ENCODE data around the gene PRR23E. TPM values are rescaled to one million over a fixed set of nuclear protein-coding genes. Genes with fewer than 3 reads are reported as not detected.

PRR23E gene
- total RNA-seq, 1 experiment from 2014 or later: not detected

DNA sequence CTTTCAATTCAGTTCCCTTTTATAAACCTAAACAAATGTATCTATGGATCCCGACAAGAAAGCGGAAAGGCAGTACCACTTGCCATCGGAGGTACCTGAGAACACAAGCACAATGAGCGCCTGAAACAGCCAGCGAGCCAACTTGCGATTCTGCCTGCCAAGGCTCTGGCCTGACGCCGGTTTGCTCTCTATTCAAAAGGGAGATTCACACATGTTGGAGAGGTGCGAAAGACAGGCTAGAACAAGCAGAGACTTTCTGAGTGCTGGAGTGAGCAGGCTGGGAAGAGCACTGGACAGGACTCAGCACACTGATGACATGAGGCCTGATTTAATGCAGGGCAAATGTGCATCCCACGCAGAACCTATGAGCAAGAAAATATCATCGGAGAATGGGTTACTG is 17.7 kb upstream of the PRR23E start:
- no peaks in the 10 kb centered on the region for H3K4me1 ChIP-seq (ENCODE audit: control insufficient read depth, insufficient read depth, low read length)
- DNase-seq (ENCODE audit: low read depth, low spot score) (no peak), ATAC-seq (no peak)
- CTCF ChIA-PET: no interaction called here
- POLR2A ChIA-PET: no interaction called here
- intact Hi-C loops (cut with micrococcal nuclease; ENCODE audit: unreplicated experiment): no loop called here
- no peaks in the 10 kb centered on the region for H3K9me3 ChIP-seq (ENCODE audit: control insufficient read depth, insufficient read depth, low read depth, low read length)
- no peak overlapping the region for H3K27ac ChIP-seq (ENCODE audit: low read length)
- 0 out of 2 replicates have a peak, but pooled peaks cover 3% of the 10 kb centered on the region for H3K27me3 ChIP-seq (ENCODE audit: control insufficient read depth, insufficient read depth, low read length)
- no peak overlapping the region for H3K4me3 ChIP-seq (ENCODE audit: low read depth in 2 of 2, low read length in 2 of 2)
- in situ Hi-C loops (cut with HindIII; ENCODE audit: low pct_unique_long_range_greater_than_20kb, low sequenced_read_pairs): no loop called here
- no TSS peak for BruUV-seq (replicated peaks)
- H3K36me3 ChIP-seq (ENCODE audit: control insufficient read depth, insufficient read depth, low read length): no peaks in the 10 kb centered on the region
- TF ChIP-seq, protein P1, sequence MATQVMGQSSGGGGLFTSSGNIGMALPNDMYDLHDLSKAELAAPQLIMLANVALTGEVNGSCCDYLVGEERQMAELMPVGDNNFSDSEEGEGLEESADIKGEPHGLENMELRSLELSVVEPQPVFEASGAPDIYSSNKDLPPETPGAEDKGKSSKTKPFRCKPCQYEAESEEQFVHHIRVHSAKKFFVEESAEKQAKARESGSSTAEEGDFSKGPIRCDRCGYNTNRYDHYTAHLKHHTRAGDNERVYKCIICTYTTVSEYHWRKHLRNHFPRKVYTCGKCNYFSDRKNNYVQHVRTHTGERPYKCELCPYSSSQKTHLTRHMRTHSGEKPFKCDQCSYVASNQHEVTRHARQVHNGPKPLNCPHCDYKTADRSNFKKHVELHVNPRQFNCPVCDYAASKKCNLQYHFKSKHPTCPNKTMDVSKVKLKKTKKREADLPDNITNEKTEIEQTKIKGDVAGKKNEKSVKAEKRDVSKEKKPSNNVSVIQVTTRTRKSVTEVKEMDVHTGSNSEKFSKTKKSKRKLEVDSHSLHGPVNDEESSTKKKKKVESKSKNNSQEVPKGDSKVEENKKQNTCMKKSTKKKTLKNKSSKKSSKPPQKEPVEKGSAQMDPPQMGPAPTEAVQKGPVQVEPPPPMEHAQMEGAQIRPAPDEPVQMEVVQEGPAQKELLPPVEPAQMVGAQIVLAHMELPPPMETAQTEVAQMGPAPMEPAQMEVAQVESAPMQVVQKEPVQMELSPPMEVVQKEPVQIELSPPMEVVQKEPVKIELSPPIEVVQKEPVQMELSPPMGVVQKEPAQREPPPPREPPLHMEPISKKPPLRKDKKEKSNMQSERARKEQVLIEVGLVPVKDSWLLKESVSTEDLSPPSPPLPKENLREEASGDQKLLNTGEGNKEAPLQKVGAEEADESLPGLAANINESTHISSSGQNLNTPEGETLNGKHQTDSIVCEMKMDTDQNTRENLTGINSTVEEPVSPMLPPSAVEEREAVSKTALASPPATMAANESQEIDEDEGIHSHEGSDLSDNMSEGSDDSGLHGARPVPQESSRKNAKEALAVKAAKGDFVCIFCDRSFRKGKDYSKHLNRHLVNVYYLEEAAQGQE (IDR thresholded peaks at IDR 0.05; ENCODE audit: insufficient read depth in 1 of 2, low read depth in 2 of 2, low read length in 1 of 2): no peak
- TF ChIP-seq, protein P2, sequence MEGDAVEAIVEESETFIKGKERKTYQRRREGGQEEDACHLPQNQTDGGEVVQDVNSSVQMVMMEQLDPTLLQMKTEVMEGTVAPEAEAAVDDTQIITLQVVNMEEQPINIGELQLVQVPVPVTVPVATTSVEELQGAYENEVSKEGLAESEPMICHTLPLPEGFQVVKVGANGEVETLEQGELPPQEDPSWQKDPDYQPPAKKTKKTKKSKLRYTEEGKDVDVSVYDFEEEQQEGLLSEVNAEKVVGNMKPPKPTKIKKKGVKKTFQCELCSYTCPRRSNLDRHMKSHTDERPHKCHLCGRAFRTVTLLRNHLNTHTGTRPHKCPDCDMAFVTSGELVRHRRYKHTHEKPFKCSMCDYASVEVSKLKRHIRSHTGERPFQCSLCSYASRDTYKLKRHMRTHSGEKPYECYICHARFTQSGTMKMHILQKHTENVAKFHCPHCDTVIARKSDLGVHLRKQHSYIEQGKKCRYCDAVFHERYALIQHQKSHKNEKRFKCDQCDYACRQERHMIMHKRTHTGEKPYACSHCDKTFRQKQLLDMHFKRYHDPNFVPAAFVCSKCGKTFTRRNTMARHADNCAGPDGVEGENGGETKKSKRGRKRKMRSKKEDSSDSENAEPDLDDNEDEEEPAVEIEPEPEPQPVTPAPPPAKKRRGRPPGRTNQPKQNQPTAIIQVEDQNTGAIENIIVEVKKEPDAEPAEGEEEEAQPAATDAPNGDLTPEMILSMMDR (IDR thresholded peaks at IDR 0.05): no peak
- TF ChIP-seq POLR2AphosphoS5 (IDR thresholded peaks at IDR 0.05; ENCODE audit: low read depth, low read length) (no peak), TCF7L2 (IDR thresholded peaks at IDR 0.05; ENCODE audit: low read depth, low read length) (no peak), SIN3A (IDR thresholded peaks at IDR 0.05; ENCODE audit: borderline replicate concordance, insufficient read depth, low read depth, low read length) (no peak)

DNA sequence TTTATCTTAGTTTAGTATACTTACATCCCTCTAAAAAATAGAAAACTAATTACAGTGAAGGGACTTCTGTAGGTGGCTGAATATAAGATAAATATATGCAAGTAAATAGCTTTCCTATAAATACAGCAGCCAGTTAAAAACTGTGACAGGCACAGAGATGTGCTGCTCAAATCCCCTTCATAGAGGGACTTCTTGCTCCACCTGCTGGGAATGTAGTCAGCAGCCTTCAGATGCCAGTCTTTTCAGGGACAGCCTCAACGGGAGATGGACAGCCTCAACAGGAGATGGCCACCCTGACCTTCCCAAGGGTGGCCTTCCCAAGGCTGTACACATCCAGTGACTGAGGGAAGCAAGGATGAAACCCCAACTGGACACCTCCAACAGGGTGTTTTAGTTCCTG is 15.7 kb upstream of the PRR23E start:
- in situ Hi-C loops (cut with HindIII; ENCODE audit: low pct_unique_long_range_greater_than_20kb, low sequenced_read_pairs) (no loop called here), intact Hi-C loops (cut with micrococcal nuclease; ENCODE audit: unreplicated experiment) (no loop called here)
- ChIA-PET POLR2A (no interaction called here), CTCF (no interaction called here)
- no peak for DNase-seq (ENCODE audit: low read depth, low spot score)
- TF ChIP-seq, protein P1 (IDR thresholded peaks at IDR 0.05; ENCODE audit: insufficient read depth in 1 of 2, low read depth in 2 of 2, low read length in 1 of 2): no peak
- no peak for TF ChIP-seq SIN3A (IDR thresholded peaks at IDR 0.05; ENCODE audit: borderline replicate concordance, insufficient read depth, low read depth, low read length)
- TF ChIP-seq TCF7L2 (IDR thresholded peaks at IDR 0.05; ENCODE audit: low read depth, low read length): no peak
- TF ChIP-seq POLR2AphosphoS5 (IDR thresholded peaks at IDR 0.05; ENCODE audit: low read depth, low read length): no peak
- TF ChIP-seq, protein P2 (IDR thresholded peaks at IDR 0.05): no peak
- Histone ChIP-seq H3K4me3 (ENCODE audit: low read depth in 2 of 2, low read length in 2 of 2) (no peak overlapping the region), H3K27ac (ENCODE audit: low read length) (no peak overlapping the region), H3K27me3 (ENCODE audit: control insufficient read depth, insufficient read depth, low read length) (no peaks in the 10 kb centered on the region), H3K4me1 (ENCODE audit: control insufficient read depth, insufficient read depth, low read length) (no peaks in the 10 kb centered on the region), H3K36me3 (ENCODE audit: control insufficient read depth, insufficient read depth, low read length) (no peaks in the 10 kb centered on the region), H3K9me3 (ENCODE audit: control insufficient read depth, insufficient read depth, low read depth, low read length) (no peaks in the 10 kb centered on the region)
- no peak for ATAC-seq
- BruUV-seq (replicated peaks): no TSS peak

Data from Panc1 (cell line).